IPS-18c (cell line): ENCODE measurements around the gene ADAP2.
"Not testable (repeated sequence)": the region's sequence is repeated elsewhere in the genome, so short reads cannot be mapped to it uniquely, and the experiment has no call there.

Experiments
- H3K4me3 ChIP-seq: 2 replicates; pipeline ENCODE4 v1.7.0; 2013; ENCODE audit warnings: low read depth, mild to moderate bottlenecking, low read length, moderate library complexity; ENCODE audit not compliant: insufficient read depth
- H3K9me3 ChIP-seq: one replicate; pipeline ENCODE4 v1.6.1; 2013; ENCODE audit warnings: mild to moderate bottlenecking, low read length, moderate library complexity; ENCODE audit not compliant: control insufficient read depth, insufficient read depth

The ADAP2 gene, protein sequence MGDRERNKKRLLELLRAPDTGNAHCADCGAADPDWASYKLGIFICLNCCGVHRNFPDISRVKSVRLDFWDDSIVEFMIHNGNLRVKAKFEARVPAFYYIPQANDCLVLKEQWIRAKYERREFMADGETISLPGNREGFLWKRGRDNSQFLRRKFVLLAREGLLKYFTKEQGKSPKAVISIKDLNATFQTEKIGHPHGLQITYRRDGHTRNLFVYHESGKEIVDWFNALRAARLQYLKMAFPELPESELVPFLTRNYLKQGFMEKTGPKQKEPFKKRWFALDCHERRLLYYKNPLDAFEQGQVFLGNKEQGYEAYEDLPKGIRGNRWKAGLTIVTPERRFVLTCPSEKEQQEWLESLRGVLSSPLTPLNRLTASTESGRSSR

DNA sequence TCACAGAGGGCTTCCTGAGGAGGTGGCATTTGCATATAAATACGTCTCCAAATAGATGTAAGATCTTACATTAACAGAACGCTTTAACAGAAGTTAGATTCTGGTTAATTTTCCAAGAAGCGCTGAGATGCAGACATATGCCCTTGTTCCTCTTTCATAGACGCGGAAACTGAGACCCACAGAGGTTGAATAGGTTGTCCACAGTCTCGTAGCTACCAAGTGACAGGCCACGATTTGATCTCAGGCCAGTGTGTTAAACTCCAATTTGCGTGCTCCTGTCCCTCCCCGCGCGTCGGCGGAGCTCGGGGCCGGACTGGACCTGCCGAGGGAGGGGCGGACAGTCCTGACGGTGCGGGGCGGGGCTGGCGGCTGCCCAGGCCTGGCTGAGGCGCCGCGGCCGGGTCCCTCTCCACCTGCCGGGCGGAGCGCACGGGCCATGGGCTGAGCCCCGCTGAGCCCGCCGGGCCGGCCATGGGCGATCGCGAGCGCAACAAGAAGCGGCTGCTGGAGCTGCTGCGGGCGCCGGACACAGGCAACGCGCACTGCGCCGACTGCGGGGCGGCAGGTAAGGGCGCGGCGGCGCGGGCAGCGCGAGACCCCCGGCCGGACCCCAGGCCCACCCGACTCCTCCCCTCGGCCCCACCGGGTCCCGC is at the start of gene ADAP2:
Gene ADAP2 (plus strand): TSS at position 402 of the 653 bp plus-strand sequence. CDS start 70 bp downstream, at position 472.
- Histone ChIP-seq H3K4me3 (peak within 1 kb of the TSS; percentile 57), H3K9me3 (no peaks in the 10 kb centered on the region)

DNA sequence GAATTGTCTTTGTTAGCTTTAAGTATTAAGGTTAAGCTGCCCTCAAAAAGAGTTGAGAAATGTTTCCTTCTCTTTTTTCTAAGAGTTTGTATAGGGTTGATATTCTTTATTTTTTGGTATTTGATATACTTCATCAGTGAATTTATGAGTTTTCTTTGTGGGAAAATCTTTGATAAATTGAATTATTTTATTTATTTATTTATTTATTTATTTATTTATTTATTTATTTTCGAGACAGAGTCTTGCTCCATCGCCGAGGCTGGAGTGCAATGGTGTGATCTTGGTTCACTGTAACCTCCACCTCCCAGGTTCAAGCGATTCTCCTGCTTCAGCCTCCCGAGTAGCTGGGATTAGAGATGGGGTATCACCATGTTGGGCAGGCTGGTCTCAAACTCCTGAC is 35.6 kb upstream of the ADAP2 start:
- H3K4me3 ChIP-seq = no peak overlapping the region
- H3K9me3 ChIP-seq = no peaks in the 10 kb centered on the region

DNA sequence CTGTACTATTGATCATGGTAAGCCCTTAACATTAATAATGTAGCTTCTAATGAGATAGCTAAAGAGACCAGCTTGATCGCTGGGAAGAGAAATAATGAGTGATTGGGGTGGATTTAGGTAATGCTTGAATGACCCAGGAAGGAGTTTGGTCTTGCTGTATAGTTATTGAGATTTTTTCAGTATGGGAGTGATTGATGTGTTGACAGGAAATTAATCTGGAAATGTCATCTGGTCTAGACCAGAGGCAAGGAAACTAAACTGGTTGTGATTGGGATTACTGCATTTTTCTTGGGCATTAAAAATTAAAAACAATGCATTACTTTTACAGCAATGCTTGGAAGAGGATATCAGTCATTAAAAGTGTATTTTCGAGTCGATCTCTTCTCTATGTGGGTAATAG is 27.5 kb upstream of the ADAP2 start:
- peaks cover 2% of the 10 kb centered on the region for H3K9me3 ChIP-seq

DNA sequence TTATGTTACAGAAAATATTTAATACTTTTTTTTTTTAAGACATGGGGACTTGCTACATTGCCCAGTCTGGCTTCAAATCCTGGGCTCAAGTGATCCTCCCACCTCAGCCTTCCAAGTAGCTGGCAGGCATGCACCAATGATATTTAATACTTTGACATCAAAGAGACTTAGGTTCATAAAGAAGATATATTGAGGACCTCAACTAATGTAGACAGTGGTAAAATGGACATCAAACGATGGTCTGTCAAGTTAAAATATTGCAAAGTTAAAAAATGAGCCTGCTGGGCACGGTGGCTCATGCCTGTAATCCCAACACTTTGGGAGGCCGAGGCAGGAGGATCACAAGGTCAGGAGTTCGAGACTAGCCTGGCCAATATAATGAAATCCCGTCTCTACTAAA is 24.4 kb upstream of the ADAP2 start:
- no peaks in the 10 kb centered on the region for H3K9me3 ChIP-seq

More for the DNA sequence above, 27.5 kb upstream of the ADAP2 start:
- H3K4me3 ChIP-seq = no peak overlapping the region

DNA sequence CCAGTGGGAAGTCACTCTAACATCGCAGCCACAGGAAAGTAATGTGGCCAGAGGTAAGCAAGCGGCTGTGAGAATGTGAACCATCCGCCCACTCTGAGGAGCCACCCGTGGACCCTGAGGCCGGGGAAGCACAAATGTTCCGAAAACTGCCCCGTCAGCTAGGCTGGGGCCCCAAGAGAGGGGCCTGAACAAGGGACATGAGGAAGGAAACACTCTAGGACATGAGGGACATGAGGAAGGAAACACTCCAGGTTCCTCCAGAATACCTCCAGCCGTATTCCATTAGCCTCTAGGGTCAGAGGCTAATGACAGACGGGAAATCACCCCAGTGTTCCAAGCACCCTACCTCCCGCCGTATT is 16.0 kb upstream of the ADAP2 start:
- H3K9me3 ChIP-seq = no peaks in the 10 kb centered on the region
- H3K4me3 ChIP-seq = peak overlapping the region; percentile 86

More for the DNA sequence above, 24.4 kb upstream of the ADAP2 start:
- no peak overlapping the region for H3K4me3 ChIP-seq

DNA sequence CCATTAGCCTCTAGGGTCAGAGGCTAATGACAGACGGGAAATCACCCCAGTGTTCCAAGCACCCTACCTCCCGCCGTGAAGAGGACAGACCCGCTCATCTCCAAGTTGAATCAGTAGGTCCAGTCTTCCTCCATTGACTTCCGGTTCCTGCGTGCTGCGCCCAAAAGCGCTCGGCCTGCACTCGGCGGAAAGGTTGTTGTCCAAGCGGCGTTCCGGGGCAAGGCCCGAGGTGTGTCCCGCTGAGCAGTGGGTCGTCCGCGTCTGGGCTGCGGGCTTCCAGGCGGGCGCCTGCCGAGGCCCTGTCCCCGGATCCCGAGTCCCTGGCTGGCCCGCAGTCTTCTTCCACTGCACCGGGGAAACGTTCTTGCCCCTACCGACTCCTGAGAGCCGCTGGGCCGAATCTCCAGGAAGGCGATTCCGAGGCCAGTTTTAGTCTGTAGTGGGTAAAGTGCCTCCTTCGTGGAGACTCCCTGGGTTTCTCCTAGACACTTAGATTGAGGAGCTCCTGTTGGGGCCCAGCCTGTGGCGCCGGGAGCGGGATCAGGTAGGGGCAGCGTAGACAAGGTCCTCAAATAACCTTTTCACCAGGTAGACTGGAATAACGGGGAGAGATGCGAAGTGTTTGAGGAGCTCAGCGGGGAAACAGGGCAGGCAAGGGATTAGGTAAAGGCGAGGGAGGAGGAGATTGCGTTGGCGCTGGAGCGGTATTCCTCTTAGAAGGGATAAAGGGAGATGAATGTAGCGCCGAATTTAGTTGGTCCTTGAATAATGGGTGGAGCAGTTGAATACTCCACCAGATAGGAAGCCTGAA is 15.4 kb upstream of the ADAP2 start, which contains the start of gene TEFM:
Gene TEFM (minus strand): TSS at position 138 of the 811 bp plus-strand sequence. CDS start 40 bp downstream, at position 98.
- Histone ChIP-seq H3K4me3 (peak within 1 kb of the TSS; percentile 86), H3K9me3 (no peaks in the 10 kb centered on the region)

DNA sequence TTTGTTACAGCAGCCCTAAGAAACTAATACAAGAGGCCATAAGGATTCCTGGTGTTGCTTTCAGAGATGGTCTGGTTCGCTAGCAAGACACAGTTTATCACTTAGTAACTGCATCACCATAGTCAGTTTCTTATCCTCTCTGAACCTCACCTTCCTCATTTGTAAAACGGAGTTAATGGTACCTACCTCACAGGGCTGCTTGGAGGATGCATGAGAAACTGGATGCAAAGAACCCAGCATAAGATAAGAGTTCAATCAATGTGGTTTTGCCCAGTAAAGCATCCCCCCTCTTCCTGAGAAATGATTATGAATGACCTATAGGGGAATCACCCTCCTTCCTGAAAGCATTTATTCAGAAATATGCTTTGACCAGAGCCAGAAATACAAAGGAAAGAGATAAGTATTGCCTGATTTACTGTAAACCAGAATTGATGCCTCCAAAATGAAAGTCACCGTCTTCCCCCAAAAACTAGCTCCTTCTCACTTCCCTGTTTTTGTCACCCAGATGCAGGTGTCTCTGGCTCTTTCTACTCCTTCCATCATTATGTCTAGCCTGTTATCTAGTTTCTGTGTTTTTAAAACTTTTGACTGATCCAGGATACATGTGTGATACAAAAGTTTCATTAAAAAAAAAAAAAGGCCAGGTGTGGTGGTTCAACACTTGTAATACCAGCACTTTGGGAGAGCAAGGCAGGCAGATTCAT is 12.9 kb upstream of the ADAP2 start:
- H3K9me3 ChIP-seq = no peaks in the 10 kb centered on the region

DNA sequence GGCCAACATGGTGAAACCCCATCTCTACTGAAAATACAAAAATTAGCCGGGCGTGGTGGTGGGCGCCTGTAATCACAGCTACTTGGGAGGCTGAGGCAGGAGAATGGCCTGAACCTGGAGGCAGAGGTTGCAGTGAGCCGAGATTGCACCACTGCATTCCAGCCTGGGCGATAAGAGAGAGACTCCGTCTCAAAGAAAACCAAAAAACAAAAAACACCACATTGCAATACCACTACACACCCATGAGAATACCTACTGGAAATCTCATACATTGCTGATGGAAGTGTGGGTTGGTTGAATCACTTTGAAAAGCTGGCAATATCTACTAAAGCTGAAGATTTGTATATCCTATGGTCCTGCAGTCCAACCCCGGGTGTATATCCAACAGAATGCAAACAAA is 11.6 kb upstream of the ADAP2 start:
- H3K4me3 ChIP-seq, H3K9me3 ChIP-seq: not testable (repeated sequence)

More for the DNA sequence above, 12.9 kb upstream of the ADAP2 start:
- H3K4me3 ChIP-seq = no peak overlapping the region

DNA sequence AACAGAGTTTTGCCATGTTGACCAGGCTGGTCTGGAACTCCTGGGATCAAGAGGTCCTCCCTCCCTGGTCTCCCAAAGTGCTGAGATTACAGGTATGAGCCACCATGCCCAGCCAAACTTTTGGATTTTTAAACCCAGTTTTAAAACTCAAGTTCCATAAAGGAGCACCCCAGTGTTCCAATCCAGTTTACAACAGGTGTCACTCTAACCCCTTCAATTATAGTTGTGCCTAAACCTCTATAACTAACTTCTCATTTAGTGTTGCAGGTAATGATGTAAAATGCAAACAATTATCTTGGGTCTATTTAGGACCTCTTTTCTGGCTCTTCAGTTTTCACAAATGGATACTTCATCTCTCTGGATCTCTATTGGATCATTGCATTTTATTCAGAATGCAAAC is 7.8 kb upstream of the ADAP2 start:
- no peaks in the 10 kb centered on the region for H3K9me3 ChIP-seq
- H3K4me3 ChIP-seq = no peak overlapping the region

DNA sequence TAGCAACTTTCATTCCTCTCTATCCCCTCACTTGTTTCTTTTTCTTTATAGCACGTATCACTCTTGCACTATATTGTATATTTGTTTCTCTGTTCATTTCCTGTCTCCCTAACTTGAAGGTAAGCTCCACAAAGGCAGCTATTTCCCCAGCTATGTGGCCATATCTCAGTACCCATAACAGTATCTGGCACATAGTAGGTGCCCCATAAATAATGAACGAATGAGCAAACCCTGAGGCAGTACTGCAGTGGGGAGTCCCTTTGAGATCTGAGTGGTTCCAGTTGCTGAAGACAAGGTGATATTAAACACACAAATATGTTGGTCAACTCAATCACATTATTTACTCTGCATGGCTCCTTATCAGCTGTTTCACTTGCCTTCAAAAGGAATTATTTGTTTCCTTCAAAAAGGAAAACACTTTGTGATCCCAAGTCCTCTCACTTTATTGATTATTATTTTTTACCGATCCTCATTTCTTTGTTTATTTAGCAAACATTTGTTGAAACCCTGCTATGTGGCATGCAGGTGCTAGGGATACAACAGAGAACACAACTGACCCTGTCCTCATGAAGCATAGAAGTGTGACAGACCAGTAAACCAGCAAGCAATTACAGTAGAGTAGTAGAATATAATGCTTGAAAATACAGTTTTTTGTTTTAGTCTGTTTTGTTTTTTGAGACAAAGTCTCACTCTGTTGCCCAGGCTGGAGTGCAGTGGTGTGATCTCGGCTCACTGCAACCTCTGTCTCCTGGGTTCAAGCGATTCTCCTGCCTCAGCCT is 5.7 kb upstream of the ADAP2 start:
- Histone ChIP-seq H3K9me3 (no peaks in the 10 kb centered on the region), H3K4me3 (no peak overlapping the region)

DNA sequence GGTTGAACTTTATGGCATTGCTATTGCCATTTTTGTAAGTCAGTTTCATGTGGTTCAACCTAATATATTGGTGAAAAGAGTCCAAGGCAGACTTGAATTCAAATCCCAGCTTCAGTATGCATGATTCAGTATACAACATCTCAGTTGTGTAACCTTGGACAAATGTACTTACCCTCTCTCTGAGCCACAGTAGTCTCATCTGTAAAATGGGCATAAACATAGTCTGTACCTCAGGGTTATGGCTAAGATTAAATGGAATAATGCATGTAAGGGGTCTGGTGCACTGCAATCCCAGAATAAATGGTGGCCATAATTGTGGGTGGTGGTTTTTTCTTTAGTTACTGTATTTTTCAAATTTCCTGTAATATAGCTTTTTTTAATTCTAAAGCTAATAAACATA is 4.7 kb upstream of the ADAP2 start:
- Histone ChIP-seq H3K9me3 (no peaks in the 10 kb centered on the region), H3K4me3 (no peak overlapping the region)

DNA sequence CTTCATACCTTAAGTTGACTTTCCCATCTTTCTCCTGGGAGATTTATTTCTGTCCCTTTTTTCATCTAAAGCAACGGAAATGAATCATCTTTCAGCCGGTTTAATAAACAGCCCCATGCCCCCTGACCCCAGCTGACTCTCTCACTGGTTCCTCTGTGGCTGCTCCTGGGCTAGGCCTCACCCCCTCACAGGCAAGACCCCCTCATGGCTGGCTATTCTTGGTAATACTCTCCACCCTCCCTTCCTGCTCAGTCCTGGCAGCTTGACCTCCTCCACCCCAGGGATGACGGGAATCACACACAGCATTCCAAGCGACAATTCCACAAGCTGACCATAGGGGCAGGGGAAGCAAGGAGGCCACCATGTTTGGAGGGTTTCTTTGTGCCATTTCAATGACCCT is 1.5 kb upstream of the ADAP2 start:
- H3K4me3 ChIP-seq = no peak overlapping the region
- no peaks in the 10 kb centered on the region for H3K9me3 ChIP-seq

DNA sequence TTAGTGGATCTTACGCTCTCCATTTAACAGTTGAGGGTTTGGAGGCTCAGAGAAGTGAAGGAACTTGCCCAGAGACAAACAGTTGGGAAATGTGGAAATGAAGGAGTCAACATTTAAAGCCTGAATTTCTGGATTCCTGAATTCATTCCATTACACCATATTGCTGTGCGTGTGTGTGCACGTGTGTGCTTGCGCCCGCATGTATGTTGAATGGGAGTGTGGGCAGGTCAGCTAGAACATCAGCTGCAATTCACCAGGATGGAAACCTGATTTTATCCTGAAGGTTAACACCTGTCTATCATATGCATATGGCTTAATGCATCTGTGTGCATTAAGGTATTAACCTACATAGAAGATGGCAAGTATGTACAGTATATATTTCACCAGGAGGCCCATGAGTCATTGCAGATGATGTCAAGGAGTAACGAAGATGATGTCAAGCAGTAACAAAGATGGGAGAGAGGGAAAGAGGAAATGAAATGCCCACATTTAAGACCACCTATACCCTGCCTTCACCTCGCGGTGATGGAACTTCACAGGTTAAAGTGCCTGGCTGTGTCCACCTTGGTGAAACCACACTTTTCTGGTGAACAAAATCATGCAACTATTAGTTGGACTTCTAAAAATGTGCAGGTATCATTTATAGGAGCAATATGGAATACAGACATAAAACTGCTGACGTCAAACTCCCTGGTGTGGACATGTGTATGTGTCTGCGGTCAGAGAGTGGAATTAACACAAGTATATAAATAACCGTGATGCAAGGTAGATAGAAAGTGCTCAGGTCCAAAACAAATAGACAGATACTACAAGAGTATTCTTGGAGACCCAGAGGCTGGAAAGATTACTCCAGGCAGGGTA is 832 bp upstream of the ADAP2 start:
- no peaks in the 10 kb centered on the region for H3K9me3 ChIP-seq
- no peak overlapping the region for H3K4me3 ChIP-seq

DNA sequence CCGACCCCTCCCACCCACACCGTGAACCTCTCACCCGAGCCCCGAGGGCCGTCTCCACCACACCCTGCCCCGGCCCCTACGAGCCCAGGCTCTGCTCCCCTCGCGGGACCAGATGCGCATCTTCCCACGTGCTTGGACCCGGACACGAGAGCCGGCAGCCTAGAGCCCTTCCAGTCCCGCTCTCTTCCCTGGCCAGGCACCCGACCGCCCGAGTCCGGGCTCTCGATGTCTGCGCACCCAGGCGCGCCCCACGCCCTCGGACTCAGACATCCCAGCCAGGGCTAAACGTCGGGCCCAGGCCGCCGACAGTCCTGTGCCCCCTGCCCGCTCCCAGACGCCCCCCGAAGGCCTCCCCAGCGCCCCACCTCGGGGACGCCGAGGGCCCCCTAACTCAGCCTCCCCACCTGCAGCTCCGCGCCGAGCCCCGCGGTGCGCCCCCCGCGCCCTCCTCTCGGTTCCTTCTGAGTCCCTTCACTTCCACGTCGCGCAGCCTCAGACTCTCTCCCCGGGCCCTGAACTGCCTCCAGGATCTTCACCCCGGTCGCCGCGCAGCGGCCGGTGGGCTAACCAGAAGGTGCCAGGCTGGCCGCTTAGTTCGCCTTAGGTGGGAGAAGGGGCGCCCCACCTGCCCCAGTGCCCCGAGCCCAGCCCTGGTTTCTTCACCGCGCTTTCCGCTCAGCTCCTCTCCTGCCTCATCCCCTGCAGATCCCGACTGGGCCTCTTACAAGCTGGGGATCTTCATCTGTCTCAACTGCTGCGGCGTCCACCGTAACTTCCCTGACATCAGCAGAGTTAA is 688 bp downstream of the ADAP2 start:
- Histone ChIP-seq H3K9me3 (no peaks in the 10 kb centered on the region), H3K4me3 (peak overlapping the region; percentile 57)

DNA sequence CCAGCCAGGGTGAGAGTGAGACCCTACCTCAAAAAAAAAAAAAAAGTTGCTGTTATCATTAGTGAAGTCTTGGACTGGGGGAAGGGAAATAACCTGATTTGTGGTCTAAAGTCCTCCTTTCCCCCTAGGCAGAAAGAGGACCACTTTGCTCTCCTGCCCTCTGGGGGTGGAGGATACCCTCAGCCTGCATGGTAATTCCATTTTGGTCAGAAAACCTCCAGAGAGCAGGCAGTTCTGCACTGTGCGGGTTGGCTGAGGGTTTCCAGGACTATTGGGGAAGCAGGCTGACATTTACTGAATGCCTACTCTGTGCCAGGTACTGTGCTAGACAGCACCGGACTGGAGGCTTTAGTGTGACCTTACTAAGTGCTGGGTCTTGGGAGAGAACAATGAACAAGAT is 2.6 kb downstream of the ADAP2 start:
- no peaks in the 10 kb centered on the region for H3K9me3 ChIP-seq
- no peak overlapping the region for H3K4me3 ChIP-seq
